H1 (cell line): ENCODE data around the gene ENOSF1. TPM values are rescaled to one million over a fixed set of nuclear protein-coding genes. Genes with fewer than 3 reads are reported as not detected.

Experiments
- ATF2 ChIP-seq: IDR thresholded peaks from 2 replicates; pipeline ENCODE4 v1.6.1; 2012; ENCODE audit warnings: low read length, inconsistent platforms
- CHD7 ChIP-seq: fragments of 300-600 bp; sonication (generic); IDR thresholded peaks from 2 replicates; pipeline ENCODE4 v1.7.1; 2012; ENCODE audit warnings: low read length, moderate library complexity, mild to moderate bottlenecking, inconsistent platforms; ENCODE audit not compliant: insufficient replicate concordance
- CREB1 ChIP-seq: IDR thresholded peaks from 2 replicates; pipeline ENCODE4 v1.6.1; 2012; ENCODE audit warnings: inconsistent platforms
- GTF2F1 ChIP-seq: IDR thresholded peaks from 2 replicates; pipeline ENCODE4 v1.6.1; 2012; ENCODE audit warnings: low read depth, low read length, improper control_type of control experiment, borderline replicate concordance
- POLR2A ChIP-seq, 2 experiments: IDR thresholded peaks; 1 replicate in 1 of 2; 2 replicates in 1 of 2; pipeline ENCODE4 v1.6.1; 2011; ENCODE audit warnings: low read depth in 2 of 2, low read length in 2 of 2, mild to moderate bottlenecking in 2 of 2; ENCODE audit errors: control extremely low read depth in 1 of 2
- POU5F1 ChIP-seq: IDR thresholded peaks from 2 replicates; pipeline ENCODE4 v1.6.1; 2011; ENCODE audit warnings: low read depth, mild to moderate bottlenecking, low read length, moderate library complexity
- RNF2 ChIP-seq: fragments of 200-900, 300-1000 bp; sonication (generic); IDR thresholded peaks from 2 replicates; pipeline ENCODE4 v1.7.1; 2016; ENCODE audit warnings: borderline replicate concordance, low read depth, mild to moderate bottlenecking, antibody characterized with exemption, low read length; ENCODE audit not compliant: poor library complexity, severe bottlenecking; ENCODE audit errors: missing control alignments
- SIRT6 ChIP-seq: IDR thresholded peaks from one replicate; pipeline ENCODE4 v1.7.1; 2012; ENCODE audit warnings: low read length, inconsistent platforms
- SRF ChIP-seq: IDR thresholded peaks from 2 replicates; pipeline ENCODE4 v1.6.1; 2011; ENCODE audit warnings: mild to moderate bottlenecking, low read depth, low read length, moderate library complexity
- TAF1 ChIP-seq: IDR thresholded peaks from 2 replicates; pipeline ENCODE4 v1.6.1; 2011; ENCODE audit warnings: mild to moderate bottlenecking, low read depth, low read length
- TEAD4 ChIP-seq: IDR thresholded peaks from 2 replicates; pipeline ENCODE4 v1.6.1; 2012; ENCODE audit warnings: low read depth, low read length, inconsistent platforms, mixed read lengths
- polyA plus RNA-seq, 7 experiments: library from polyadenylated mRNA; depleted of rRNA in 3 of 7; stranded (reverse) in 5 of 7; unstranded in 2 of 7; fragments of >200 nt in 5 of 7; fragments of 200-250 nt in 2 of 7; gene quantifications; 1 replicate in 5 of 7; 2 replicates in 1 of 7; 4 replicates in 1 of 7; pipeline versions ENCODE4 v1.2.1 to v1.2.3, GENCODE V29; 2011 to 2013; ENCODE audit warnings: missing spikeins in 2 of 7, mixed read lengths in 2 of 7
- total RNA-seq: library from RNA; stranded (reverse); fragmentation: NEBNext Ultra II Directional; extraction: Animal tissue kit (Norgen Biotek cat#: 25700); gene quantifications from 2 replicates; pipeline ENCODE4 v1.2.1, GENCODE V29; 2021

The ENOSF1 gene
- total and polyA plus RNA-seq, 2 of the 8 experiments (the other 6 are each of a cell fraction or from before 2014, with no cell fraction given), result 15.4 to 26.4 TPM

- TF ChIP-seq CHD7 (no peak), SIRT6 (no peak), POLR2A (IDR thresholded peaks at IDR 0.05; ENCODE audit: control extremely low read depth in 1 of 2, low read depth in 2 of 2, low read length in 2 of 2) (no peak), CREB1 (no peak), TAF1 (no peak), ATF2 (no peak), SRF (no peak), GTF2F1 (no peak), TEAD4 (no peak), POU5F1 (no peak), RNF2 (no peak)
Observed at GRCh38 chr18:731185-731584, 18.8 kb upstream of the ENOSF1 start (continued).
